ENCODE measurements around the gene SYTL2. TPM values are rescaled to one million over a fixed set of nuclear protein-coding genes. Genes with fewer than 3 reads are reported as not detected.
A peak's percentile ranks its signal among the peaks of the same experiment; 100 is the strongest.

SYTL2 gene
- total and polyA plus RNA-seq, 10 donors, result 2.7 to 176 (median 26.5) TPM

- intact Hi-C loops (cut with DNase I; ENCODE audit: low total_unique reads), result no loop called here
- no peak for TF ChIP-seq POLR2A (IDR thresholded peaks at IDR 0.05)
- no peak for TF ChIP-seq CTCF (IDR thresholded peaks at IDR 0.05 in 8 of 11, conservative IDR thresholded peaks at IDR 0.05 in 3 of 11)
- TF ChIP-seq POLR2AphosphoS5 (IDR thresholded peaks at IDR 0.05), result no peak
- DNase-seq, result no peak
- H3K27ac ChIP-seq, result peak overlapping the region in 6 of 8 donors; percentile 3 to 43 (median 33)
- no peaks in the 10 kb centered on the region for H3K9me3 ChIP-seq
- 63 to 77% (median 72%) methylated on average over 5 of the region's 5 CpGs for WGBS, 5 donors
- H3K27me3 ChIP-seq (replicated peaks in 1 of 7), result no peaks in the 10 kb centered on the region
- H3K36me3 ChIP-seq, result peaks cover 0 to 13% (median 0%) of the 10 kb centered on the region in 6 donors
- H3K4me3 ChIP-seq, result no peak overlapping the region
- peaks cover 0 to 18% (median 7%) of the 10 kb centered on the region in 6 donors for H3K4me1 ChIP-seq
These were observed 75.0 kb downstream of the SYTL2 start for GRCh38 chr11:85735876-85736460.

- no peak overlapping the region for H3K27ac ChIP-seq
- H3K9me3 ChIP-seq, result no peaks in the 10 kb centered on the region
- no peaks in the 10 kb centered on the region for H3K27me3 ChIP-seq (replicated peaks in 1 of 7)
- no peak overlapping the region for H3K4me3 ChIP-seq
- intact Hi-C loops (cut with DNase I; ENCODE audit: low total_unique reads), result no loop called here
- DNase-seq, result no peak
- peaks cover 0 to 15% (median 5%) of the 10 kb centered on the region in 6 donors for H3K4me1 ChIP-seq
- H3K36me3 ChIP-seq, result peaks cover 0 to 13% (median 0%) of the 10 kb centered on the region in 6 donors
- TF ChIP-seq CTCF (IDR thresholded peaks at IDR 0.05 in 8 of 11, conservative IDR thresholded peaks at IDR 0.05 in 3 of 11) (no peak), POLR2A (IDR thresholded peaks at IDR 0.05) (no peak), POLR2AphosphoS5 (IDR thresholded peaks at IDR 0.05) (no peak)
These were observed 78.0 kb downstream of the SYTL2 start for GRCh38 chr11:85732965-85733364.

- Histone ChIP-seq H3K9me3 (no peaks in the 10 kb centered on the region), H3K27me3 (replicated peaks in 1 of 7) (no peaks in the 10 kb centered on the region), H3K4me1 (peaks cover 0 to 4% (median 0%) of the 10 kb centered on the region in 6 donors), H3K27ac (no peak overlapping the region), H3K4me3 (no peak overlapping the region), H3K36me3 (peaks cover 0 to 10% (median 2%) of the 10 kb centered on the region in 6 donors)
- no peak for DNase-seq
- no peak for TF ChIP-seq POLR2AphosphoS5 (IDR thresholded peaks at IDR 0.05)
- no peak for TF ChIP-seq CTCF (IDR thresholded peaks at IDR 0.05 in 8 of 11, conservative IDR thresholded peaks at IDR 0.05 in 3 of 11)
- no peak for TF ChIP-seq POLR2A (IDR thresholded peaks at IDR 0.05)
- WGBS, 5 donors, result 90 to 98% (median 94%) methylated on average over 3 of the region's 3 CpGs
- intact Hi-C loops (cut with DNase I; ENCODE audit: low total_unique reads), result no loop called here
These were observed 84.6 kb downstream of the SYTL2 start for GRCh38 chr11:85726381-85726780.

- no peaks in the 10 kb centered on the region for H3K9me3 ChIP-seq
- 76 to 92% (median 79%) methylated on average over 3 of the region's 3 CpGs for WGBS, 5 donors
- intact Hi-C loops (cut with DNase I; ENCODE audit: low total_unique reads), result no loop called here
- H3K27ac ChIP-seq, result no peak overlapping the region
- peaks cover 0 to 4% (median 0%) of the 10 kb centered on the region in 6 donors for H3K4me1 ChIP-seq
- peaks cover 0 to 11% (median 2%) of the 10 kb centered on the region in 6 donors for H3K36me3 ChIP-seq
- H3K27me3 ChIP-seq (replicated peaks in 1 of 7), result no peaks in the 10 kb centered on the region
- no peak for DNase-seq
- H3K4me3 ChIP-seq, result no peak overlapping the region
- TF ChIP-seq POLR2AphosphoS5 (IDR thresholded peaks at IDR 0.05) (no peak), CTCF (IDR thresholded peaks at IDR 0.05 in 8 of 11, conservative IDR thresholded peaks at IDR 0.05 in 3 of 11) (no peak), POLR2A (IDR thresholded peaks at IDR 0.05) (no peak)
These were observed 85.3 kb downstream of the SYTL2 start for GRCh38 chr11:85725510-85726258.
